NCI-H82 (cell line): Measurements from ENCODE around the gene TNS4.
"Not testable (repeated sequence)": the region's sequence is repeated elsewhere in the genome, so short reads cannot be mapped to it uniquely, and the experiment has no call there.

Experiments
- DNase-seq: peaks from one replicate; lab custom pipeline; 2025; lab: John Stamatoyannopoulos, UW

Gene TNS4, protein sequence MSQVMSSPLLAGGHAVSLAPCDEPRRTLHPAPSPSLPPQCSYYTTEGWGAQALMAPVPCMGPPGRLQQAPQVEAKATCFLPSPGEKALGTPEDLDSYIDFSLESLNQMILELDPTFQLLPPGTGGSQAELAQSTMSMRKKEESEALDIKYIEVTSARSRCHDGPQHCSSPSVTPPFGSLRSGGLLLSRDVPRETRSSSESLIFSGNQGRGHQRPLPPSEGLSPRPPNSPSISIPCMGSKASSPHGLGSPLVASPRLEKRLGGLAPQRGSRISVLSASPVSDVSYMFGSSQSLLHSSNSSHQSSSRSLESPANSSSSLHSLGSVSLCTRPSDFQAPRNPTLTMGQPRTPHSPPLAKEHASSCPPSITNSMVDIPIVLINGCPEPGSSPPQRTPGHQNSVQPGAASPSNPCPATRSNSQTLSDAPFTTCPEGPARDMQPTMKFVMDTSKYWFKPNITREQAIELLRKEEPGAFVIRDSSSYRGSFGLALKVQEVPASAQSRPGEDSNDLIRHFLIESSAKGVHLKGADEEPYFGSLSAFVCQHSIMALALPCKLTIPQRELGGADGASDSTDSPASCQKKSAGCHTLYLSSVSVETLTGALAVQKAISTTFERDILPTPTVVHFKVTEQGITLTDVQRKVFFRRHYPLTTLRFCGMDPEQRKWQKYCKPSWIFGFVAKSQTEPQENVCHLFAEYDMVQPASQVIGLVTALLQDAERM

GRCh38 chr17:40501499-40501911 is at the start of gene TNS4:
Gene TNS4 (minus strand): TSS chr17:40501623. CDS start chr17:40496425, 5,198 bp downstream.
- no peak for DNase-seq

DNA sequence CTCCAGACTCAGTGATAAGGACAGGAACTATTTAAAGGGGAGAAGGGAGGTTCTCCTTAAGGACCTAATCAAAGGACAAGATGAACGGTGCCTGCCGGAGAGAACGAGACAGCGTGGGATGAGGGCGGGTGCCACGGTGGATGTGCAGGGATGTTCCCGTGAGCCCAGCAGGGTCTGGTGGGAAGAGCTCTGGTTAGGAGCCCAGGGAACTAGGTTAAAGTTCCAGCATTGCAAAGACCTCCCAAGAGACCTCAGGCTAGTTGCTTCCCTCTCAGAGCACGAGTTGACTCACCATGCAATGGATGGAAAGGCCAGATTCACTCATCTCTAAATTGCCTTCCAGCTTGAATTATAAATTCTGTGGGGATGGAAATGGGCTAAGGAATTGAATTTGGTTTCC is 49.2 kb upstream of the TNS4 start:
- DNase-seq = no peak

DNA sequence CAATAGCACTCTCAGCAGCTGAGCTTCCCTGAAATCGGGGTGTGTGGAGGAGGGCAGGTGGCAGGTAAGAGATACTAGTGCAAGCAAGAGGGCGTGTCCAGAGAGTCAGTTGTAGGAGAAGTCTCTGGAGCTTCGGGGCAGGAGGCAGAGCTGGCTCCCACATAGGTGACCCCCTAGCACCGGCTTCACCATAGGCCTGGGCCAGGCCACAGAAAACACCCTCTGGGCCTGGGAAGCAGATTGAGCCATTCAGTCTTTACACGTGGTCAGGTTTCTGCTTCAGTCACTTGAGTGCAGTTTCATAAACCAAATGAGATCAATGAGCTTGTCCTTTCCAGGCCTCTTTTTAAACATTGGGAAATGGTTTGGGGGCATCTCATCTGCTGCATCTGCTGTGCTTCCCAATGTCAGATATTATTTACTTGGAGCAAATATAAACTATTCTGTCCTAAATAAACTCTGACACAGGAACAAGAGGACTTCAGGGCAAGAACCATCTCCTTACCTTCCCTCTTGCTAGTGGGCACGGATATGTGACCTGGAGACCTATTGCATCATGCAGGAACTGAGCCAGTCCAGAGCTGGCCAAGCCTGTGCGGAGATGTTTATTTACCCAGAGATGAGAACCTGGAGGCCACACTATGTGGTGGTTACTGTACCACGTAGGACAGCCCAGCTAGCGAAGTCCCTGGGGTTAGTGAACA is 47.7 kb upstream of the TNS4 start:
- no peak for DNase-seq

DNA sequence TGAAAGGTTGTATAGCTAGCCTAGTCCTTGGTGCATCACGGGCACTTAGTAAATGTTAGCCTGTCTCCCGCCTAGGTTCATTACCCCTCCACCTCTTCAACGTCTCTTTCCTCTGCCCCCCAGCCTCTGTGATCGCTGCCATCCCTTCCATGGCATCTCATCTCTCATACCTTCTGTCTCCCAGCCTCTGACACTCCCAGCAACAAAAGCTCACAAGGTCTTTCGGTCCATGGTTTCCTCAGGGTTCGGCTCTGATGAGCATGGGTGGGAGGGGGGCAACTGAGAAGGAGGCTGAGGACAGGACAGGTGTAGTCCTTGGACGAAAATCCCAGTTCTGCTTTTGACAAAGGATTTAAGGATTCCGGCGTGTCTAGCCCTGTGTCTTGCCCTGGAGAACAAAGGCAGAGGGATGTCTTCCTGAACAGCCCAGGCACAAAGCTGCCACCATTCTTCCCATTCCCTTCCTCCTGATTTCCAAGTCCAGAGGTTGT is 47.1 kb upstream of the TNS4 start:
- no peak for DNase-seq

- no peak for DNase-seq
Observed at GRCh38 chr17:40547785-40548478, 46.5 kb upstream of the TNS4 start.

GRCh38 chr17:40547079-40547784 is 45.8 kb upstream of the TNS4 start:
- no peak for DNase-seq

- not testable (repeated sequence) for DNase-seq
Observed at GRCh38 chr17:40546497-40546896, 45.1 kb upstream of the TNS4 start.

DNA sequence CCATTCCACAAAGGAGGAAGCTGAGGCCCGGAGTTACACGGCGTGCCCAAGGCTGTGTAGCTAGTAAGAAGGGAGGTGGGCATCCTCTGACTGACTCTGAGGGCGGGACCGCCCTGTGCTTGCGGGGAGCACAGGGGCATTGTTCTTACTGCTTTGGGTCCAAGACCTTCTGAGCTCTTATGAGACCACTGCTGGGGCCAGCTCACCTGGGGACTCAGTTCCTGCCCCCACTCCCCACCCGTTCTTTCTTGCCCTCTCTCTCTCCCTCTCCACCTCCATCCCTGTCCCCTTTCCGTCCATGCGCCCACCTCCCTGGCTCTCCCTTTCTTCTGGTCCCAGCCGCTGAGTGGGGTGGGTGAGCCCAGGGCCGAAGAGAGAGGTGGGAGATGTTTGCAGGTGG is 44.2 kb upstream of the TNS4 start:
- DNase-seq = no peak

GRCh38 chr17:40542558-40543411 is 41.4 kb upstream of the TNS4 start:
- DNase-seq = no peak

DNA sequence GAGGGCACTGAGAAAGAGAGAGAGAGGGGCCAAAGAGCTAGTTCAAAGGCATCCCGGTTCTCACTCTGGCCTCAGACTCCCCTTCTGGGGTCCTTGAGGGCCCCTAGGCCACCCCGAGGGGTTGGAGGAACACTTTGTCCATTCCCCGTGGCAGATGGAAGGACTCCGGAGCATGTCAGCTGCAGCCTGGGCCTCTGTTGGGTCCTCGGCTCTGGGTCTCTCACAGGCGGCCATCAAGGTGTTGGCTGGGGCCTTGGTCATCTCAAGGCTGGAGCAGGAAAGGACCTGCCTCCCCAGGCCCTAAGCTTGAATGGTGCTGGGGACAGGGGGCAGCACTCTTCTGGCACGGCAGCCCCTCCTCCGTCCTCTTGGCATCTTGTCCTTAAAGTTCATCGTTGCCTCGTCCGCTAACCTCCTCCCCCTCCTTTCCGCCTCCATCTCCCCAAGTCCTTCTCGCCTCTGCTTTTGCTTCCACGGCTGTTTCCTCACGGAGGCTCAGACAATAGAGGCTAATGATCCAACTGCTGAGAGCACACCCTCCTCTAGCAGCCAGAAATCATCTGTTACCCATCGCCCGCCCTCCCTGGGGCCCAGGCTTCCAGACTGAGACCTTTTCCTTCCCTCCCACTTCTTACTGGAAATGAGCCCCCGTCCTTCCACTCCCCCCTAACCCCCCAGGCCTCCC is 40.6 kb upstream of the TNS4 start:
- DNase-seq = no peak

GRCh38 chr17:40541060-40541872 is 39.8 kb upstream of the TNS4 start:
- DNase-seq = no peak

- DNase-seq = no peak
Observed at GRCh38 chr17:40540448-40540847, 39.0 kb upstream of the TNS4 start.

DNA sequence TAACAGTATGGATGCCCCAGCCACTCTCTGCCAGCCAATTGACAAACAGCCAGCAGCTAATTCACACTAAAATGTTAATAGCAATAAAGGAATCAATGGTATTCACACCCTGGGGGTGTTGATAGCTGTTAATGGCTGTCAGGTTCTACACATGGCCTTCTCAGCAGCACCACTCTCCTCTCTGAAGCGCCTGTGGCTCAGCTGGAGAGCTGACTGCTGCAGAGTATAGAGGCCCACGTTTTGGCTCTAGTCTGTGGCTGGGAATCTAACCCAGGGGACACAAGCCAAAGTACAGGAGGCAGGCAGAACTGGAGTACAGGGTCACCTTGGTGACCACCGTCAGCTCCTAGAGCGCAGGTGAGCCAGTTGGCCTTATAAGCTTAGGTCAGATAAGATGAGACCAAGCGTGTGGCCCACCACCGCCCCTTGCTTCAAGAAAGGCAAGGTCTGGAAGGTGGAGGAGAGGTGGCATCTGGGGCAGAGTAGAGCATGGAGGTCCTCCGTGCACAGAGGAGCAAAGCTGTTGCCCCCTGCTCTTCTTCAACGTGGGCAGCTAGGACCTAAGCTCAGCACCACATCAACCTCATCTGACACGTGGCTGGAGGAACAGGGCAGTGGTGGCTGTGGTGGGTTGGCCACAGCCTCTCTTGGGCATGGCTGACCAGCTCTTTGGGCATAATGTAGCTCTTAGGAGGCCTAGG is 38.4 kb upstream of the TNS4 start:
- DNase-seq = no peak

GRCh38 chr17:40538936-40539705 is 37.7 kb upstream of the TNS4 start:
- DNase-seq = no peak

- no peak for DNase-seq
Observed at GRCh38 chr17:40538019-40538935, 36.9 kb upstream of the TNS4 start.
